Measurements from ENCODE around the gene XXYLT1. TPM values are rescaled to one million over a fixed set of nuclear protein-coding genes. Genes with fewer than 3 reads are reported as not detected.

XXYLT1 gene
- total and polyA plus RNA-seq, 2 of the 8 experiments (the other 6 are each of a cell fraction or from before 2014, with no cell fraction given) = 18.9 to 23.8 TPM

- Histone ChIP-seq H2BK120ac (replicated peaks; ENCODE audit: low read depth, low read length) (no peak overlapping the region), H2BK20ac (ENCODE audit: low read length) (no peak overlapping the region), H4K5ac (ENCODE audit: insufficient read length, low read depth, low read length) (no peak overlapping the region), H4K91ac (replicated peaks; ENCODE audit: insufficient read length, low read length) (no peak overlapping the region), H3K9ac (replicated peaks in 1 of 4; ENCODE audit: extremely low read depth in 1 of 4, low read depth in 3 of 4, low read length in 3 of 4) (no peak overlapping the region), H2BK5ac (ENCODE audit: low read depth, low read length) (peak overlapping the region; percentile 27; the same call in 1 of the 2 replicates), H2BK12ac (ENCODE audit: low read depth, low read length) (no peak overlapping the region), H2BK15ac (ENCODE audit: low read length) (no peak overlapping the region), H3K36me3 (ENCODE audit: control insufficient read depth in 2 of 4, insufficient read depth in 4 of 4, low read length in 3 of 4) (no peaks in the 10 kb centered on the region), H3K9me3 (ENCODE audit: insufficient read depth in 2 of 2, low read depth in 1 of 2, low read length in 1 of 2) (no peaks in the 10 kb centered on the region), H3K56ac (replicated peaks; ENCODE audit: insufficient read length, low read depth, low read length) (no peak overlapping the region), H3K79me1 (ENCODE audit: low read depth, low read length) (0 out of 2 replicates have a peak, but pooled peaks cover 3% of the 10 kb centered on the region), H3K27ac (ENCODE audit: low read depth, low read length) (no peak overlapping the region), H3K23ac (ENCODE audit: insufficient read length) (no peak overlapping the region), H3K27me3 (replicated peaks in 1 of 4; ENCODE audit: control insufficient read depth in 3 of 4, extremely low read depth in 1 of 4, insufficient read depth in 3 of 4, low read length in 3 of 4) (no peaks in the 10 kb centered on the region), H2AFZ (ENCODE audit: low read length) (no peak overlapping the region), H4K20me1 (replicated peaks in 1 of 2; ENCODE audit: control insufficient read depth in 1 of 2, insufficient read depth in 2 of 2, low read length in 2 of 2) (no peaks in the 10 kb centered on the region), H3K4me1 (replicated peaks in 1 of 4; ENCODE audit: control insufficient read depth in 3 of 4, insufficient read depth in 4 of 4, low read length in 3 of 4) (peaks cover 18 to 50% (median 32%) of the 10 kb centered on the region in 4 experiments), H3K23me2 (ENCODE audit: low read depth, low read length) (peaks cover 4% of the 10 kb centered on the region; the same call in 1 of the 2 replicates), H3K4ac (replicated peaks; ENCODE audit: insufficient read length, low read depth, low read length) (no peak overlapping the region), H3K79me2 (ENCODE audit: control insufficient read depth in 1 of 2, insufficient read depth in 2 of 2, low read length in 2 of 2) (peaks cover 0 to 5% of the 10 kb centered on the region in 2 experiments; a peak in 2 of 4 replicates), H4K8ac (ENCODE audit: extremely low read depth, insufficient read depth, low read length) (no peak overlapping the region), H3K14ac (ENCODE audit: insufficient read length) (no peak overlapping the region), H3K4me2 (ENCODE audit: insufficient read depth in 1 of 2, low read depth in 2 of 2, low read length in 2 of 2) (peak overlapping the region; percentile 26 to 61; a peak in 3 of 4 replicates), H3K18ac (ENCODE audit: extremely low read depth, low read length) (peak overlapping the region; percentile 40; the same call in 1 of the 2 replicates), H2AK5ac (ENCODE audit: low read depth, low read length) (no peak overlapping the region), H3K4me3 (ENCODE audit: extremely low read depth in 1 of 4, insufficient read depth in 2 of 4, low read depth in 3 of 4, low read length in 4 of 4) (peak overlapping the region in 1 of 4 experiments; percentile 27; a peak in 2 of 8 replicates)
- POLR2A ChIA-PET (ENCODE audit: partially characterized antibody) = interaction anchor here (0.6 to 1.2 kb wide), 3 partner anchors 108 to 384 kb away, joined by 3 read pairs; no protein-coding TSS in a partner anchor
- peak in 1 of 2 experiments; percentile 60 for DNase-seq (ENCODE audit: low read depth in 1 of 2, low spot score in 2 of 2)
- 19% methylated on average over 7 of the region's 7 CpGs; no CpG with 5 or more reads in 1 of the 2 experiments for WGBS, 2 experiments (ENCODE audit: extremely low coverage in 1 of 2, insufficient coverage in 1 of 2, insufficient read length in 1 of 2, insufficient replicate concordance in 2 of 2, low coverage in 1 of 2, low lambda C conversion rate in 2 of 2, missing lambda C conversion rate in 1 of 2)
- CTCF ChIA-PET (ENCODE audit: partially characterized antibody) = interaction anchor here (0.8 to 1.8 kb wide), 7 partner anchors 29 to 119 kb away, joined by 3 to 5 read pairs (median 4); no protein-coding TSS in a partner anchor
- FAIRE-seq = no peak
- TF ChIP-seq BACH1 (IDR thresholded peaks at IDR 0.05; ENCODE audit: low read length) (peak; percentile 90), EP300 (IDR thresholded peaks at IDR 0.05; ENCODE audit: borderline replicate concordance in 1 of 2, low read depth in 2 of 2, low read length in 2 of 2) (0 out of 3 replicates have a peak, but pooled peaks of 1 of the 2 experiments have one; percentile 9), YY1 (IDR thresholded peaks at IDR 0.05; ENCODE audit: low read depth, low read length) (peak; percentile 39; the same call in 1 of the 2 replicates), HDAC2 (IDR thresholded peaks at IDR 0.05; ENCODE audit: borderline replicate concordance in 1 of 2, low read depth in 2 of 2, low read length in 2 of 2) (0 out of 4 replicates have a peak, but pooled peaks of 1 of the 2 experiments have one; percentile 34), MAX (IDR thresholded peaks at IDR 0.05) (peak; percentile 88), MAFK (IDR thresholded peaks at IDR 0.05; ENCODE audit: low read depth, low read length) (peak; percentile 54; the same call in 1 of the 2 replicates), E2F6 (IDR thresholded peaks at IDR 0.05) (0 out of 2 replicates have a peak, but pooled peaks have one; percentile 19), RBBP5 (IDR thresholded peaks at IDR 0.05; ENCODE audit: borderline replicate concordance, low read depth, low read length) (0 out of 2 replicates have a peak, but pooled peaks have one; percentile 38), ASH2L (IDR thresholded peaks at IDR 0.05; ENCODE audit: low read length) (peak; percentile 69), TEAD4 (IDR thresholded peaks at IDR 0.05; ENCODE audit: low read depth, low read length) (no peak), SIN3A (conservative IDR thresholded peaks at IDR 0.05 in 1 of 2, IDR thresholded peaks at IDR 0.05 in 1 of 2; ENCODE audit: low read depth in 1 of 2, low read length in 2 of 2) (0 out of 4 replicates have a peak, but pooled peaks have one; percentile 32 to 68)
These were observed 117.8 kb downstream of the XXYLT1 start for GRCh38 chr3:195153130-195153529.
